Mucosa of descending colon (tissue), 3 donors: ENCODE results near the gene HOXA11. TPM values are rescaled to one million over a fixed set of nuclear protein-coding genes. Genes with fewer than 3 reads are reported as not detected.

Source experiments
- ATAC-seq: fragments of 200-7000 bp; cut with Tn5 transposase; one replicate; pipeline ENCODE4 v1.9.1; 2020; ENCODE audit warnings: mild to moderate bottlenecking, moderate library complexity
- DNase-seq, 3 donors: peaks; one replicate each; pipeline ENCODE4 v3.0.0-alpha.2; 2020
- H3K36me3 ChIP-seq: fragments of 200-600 bp; one replicate; pipeline ENCODE4 v1.8.0; 2021; ENCODE audit warnings: low read depth, mild to moderate bottlenecking
- H3K4me1 ChIP-seq: fragments of 200-600 bp; one replicate; pipeline ENCODE4 v1.8.0; 2021; ENCODE audit warnings: low read depth, mild to moderate bottlenecking
- H3K4me3 ChIP-seq: fragments of 200-600 bp; one replicate; pipeline ENCODE4 v1.8.0; 2021; ENCODE audit warnings: mild to moderate bottlenecking
- H3K9me3 ChIP-seq: fragments of 200-600 bp; one replicate; pipeline ENCODE4 v1.8.0; 2021; ENCODE audit warnings: mild to moderate bottlenecking
- intact Hi-C, 2 donors: fragments of 100-400 bp; cut with DNase I in 1 of 2; cut with micrococcal nuclease in 1 of 2; formaldehyde crosslinking; loops; one replicate each; pipeline versions ENCODE4 v1.11.0 to v1.11.1; 2022; cut with DNase I, micrococcal nuclease
- total RNA-seq, 3 donors: library from RNA; stranded (reverse); fragmentation: NEBNext Ultra II Directional in 2 of 3; extraction: Animal tissue kit (Norgen Biotek cat#: 25700) in 2 of 3; gene quantifications; one replicate each; pipeline versions ENCODE4 v1.2.1 to v1.2.4, GENCODE V29; 2021 to 2023
- TF ChIP-seq, protein P1 (sequence below): fragments of 200-600 bp; IDR thresholded peaks from one replicate; pipeline ENCODE4 v1.8.0; 2022; ENCODE audit warnings: antibody characterized with exemption, mild to moderate bottlenecking
- donor health status: DM: no; HTN: no; CAD: no; lungs with moderate emphysema.
- donor health status: DM: no; HTN: no; CAD: no.
- donor health status: DM: no; HTN: yes; CAD: no.

HOXA11 gene
- total RNA-seq, 3 donors from 2014 or later: 3.2 to 27.2 (median 5.4) TPM

DNA sequence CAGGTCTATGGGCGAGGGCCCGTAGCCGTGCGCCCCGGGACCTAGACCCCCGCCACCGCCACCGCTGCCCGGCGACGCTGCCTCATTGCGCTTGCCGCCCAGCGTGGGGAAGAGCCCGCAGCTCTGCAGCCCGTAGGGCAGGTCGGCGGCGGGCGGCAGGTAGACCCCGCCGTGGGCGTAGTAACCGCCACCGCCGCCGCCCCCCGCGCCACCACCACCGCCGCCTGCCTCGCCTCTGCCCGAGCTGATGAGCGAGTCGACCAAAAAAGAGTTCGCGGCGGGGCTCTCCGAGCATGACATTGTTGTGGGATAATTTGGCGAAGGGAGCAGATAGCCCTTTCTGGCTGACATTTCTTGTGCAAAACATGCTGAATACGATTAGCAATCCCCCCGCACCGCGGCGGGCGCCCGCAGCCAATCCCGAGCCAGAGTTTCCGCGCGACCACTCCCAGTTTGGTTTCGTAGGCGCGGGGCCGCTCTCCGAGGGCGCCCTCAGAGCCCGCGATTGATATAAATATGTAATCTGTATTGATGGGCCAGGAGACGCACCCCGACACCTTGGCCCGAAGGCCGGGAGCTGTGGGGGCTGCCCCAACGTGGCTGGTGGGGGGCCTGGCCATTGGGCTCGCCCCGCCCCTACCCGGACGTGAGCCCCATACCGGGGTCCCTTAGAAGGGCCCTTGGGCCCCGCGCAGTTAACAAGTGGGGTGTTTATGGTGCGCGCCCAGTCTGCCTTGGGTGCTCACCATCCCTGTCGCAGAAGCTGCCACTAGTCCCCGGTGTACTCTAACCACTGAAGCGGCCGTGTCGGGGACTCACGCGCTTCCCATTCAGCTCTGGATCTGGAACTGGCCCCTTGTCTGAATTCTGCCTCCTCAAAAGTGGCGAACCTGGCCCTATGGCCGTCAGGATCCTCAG, 10.8 kb downstream of the HOXA11 start, which contains the start of gene HOXA10:
HOXA10 (minus strand) TSS at position 365 of the 918 bp plus-strand sequence; CDS start at position 351, 14 bp downstream.
- Histone ChIP-seq H3K4me3 (peak within 1 kb of the TSS; percentile 48), H3K4me1 (peaks cover 11% of the 10 kb centered on the region), H3K36me3 (no peaks in the 10 kb centered on the region), H3K9me3 (no peaks in the 10 kb centered on the region)
- DNase-seq (peak; percentile 76 to 83 (median 79)), ATAC-seq (peak; percentile 2)
- TF ChIP-seq, protein P1, sequence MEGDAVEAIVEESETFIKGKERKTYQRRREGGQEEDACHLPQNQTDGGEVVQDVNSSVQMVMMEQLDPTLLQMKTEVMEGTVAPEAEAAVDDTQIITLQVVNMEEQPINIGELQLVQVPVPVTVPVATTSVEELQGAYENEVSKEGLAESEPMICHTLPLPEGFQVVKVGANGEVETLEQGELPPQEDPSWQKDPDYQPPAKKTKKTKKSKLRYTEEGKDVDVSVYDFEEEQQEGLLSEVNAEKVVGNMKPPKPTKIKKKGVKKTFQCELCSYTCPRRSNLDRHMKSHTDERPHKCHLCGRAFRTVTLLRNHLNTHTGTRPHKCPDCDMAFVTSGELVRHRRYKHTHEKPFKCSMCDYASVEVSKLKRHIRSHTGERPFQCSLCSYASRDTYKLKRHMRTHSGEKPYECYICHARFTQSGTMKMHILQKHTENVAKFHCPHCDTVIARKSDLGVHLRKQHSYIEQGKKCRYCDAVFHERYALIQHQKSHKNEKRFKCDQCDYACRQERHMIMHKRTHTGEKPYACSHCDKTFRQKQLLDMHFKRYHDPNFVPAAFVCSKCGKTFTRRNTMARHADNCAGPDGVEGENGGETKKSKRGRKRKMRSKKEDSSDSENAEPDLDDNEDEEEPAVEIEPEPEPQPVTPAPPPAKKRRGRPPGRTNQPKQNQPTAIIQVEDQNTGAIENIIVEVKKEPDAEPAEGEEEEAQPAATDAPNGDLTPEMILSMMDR: no peak
- intact Hi-C loops: no loop called here

DNA sequence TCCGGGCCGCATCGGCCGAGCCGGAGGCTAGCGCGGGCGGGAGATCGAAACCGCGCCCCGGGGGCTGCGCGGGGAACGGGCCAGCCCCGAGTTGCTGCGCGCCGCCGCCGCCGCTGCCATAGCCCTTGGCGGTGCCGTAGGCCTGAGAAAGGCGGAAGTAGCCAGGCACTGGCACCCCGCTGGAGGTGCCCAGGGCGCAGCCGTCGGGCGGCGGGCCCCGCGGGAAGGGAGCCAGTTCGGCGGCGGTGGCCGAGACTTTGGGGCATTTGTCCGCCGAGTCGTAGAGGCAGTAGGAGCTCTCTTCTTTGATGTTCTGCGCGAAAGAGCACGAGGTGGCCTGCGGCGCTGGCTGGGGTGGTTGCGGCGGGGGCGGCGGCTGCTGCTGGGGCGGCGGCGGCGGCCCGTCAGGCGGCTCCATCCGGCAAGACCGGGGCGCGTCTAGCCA, 11.5 kb downstream of the HOXA11 start:
- peaks cover 11% of the 10 kb centered on the region for H3K4me1 ChIP-seq
- DNase-seq: peak in 2 of 3 donors; percentile 59 to 70
- TF ChIP-seq, protein P1: no peak
- peak; percentile 31 for ATAC-seq
- no peaks in the 10 kb centered on the region for H3K36me3 ChIP-seq
- no peaks in the 10 kb centered on the region for H3K9me3 ChIP-seq
- intact Hi-C loops: no loop called here
- peak overlapping the region; percentile 48 for H3K4me3 ChIP-seq

DNA sequence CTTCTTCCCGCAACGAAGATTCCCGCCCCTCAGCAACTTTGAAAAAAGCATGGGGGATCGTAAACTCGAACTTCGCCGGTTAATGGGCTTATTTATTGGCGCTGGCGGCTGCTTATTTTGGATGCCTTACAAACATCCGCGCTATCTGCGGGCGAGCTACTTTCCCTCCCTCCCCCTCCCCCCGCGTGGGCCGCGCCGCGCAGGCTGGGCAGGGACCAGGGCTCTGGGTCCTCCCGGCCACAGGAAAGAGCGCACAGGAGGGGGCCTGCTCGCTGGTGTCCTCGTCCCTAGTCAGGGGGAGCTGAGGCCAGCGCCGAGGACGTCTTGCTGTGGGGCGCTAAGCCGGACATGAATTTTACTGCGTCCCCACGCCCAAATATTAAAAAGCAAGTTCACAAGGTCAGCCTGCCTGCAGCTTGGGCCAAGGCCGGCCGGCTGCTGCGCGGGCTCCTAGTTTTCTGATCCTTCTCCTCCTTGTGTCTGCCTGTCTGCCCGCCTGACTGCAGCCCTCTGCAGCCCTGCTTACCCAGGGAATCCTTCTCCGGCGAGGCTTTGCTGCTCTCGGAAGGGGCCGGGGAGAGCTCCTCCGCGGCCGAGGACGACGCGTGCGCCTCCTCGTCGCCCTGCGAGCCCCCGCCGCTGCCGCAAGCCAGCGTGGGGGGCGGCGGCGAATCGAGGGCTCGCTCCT, 12.1 kb downstream of the HOXA11 start:
- intact Hi-C loops: no loop called here
- DNase-seq (peak; percentile 86 to 89 (median 86)), ATAC-seq (peak; percentile 19)
- Histone ChIP-seq H3K4me1 (peaks cover 11% of the 10 kb centered on the region), H3K4me3 (peak overlapping the region; percentile 48), H3K9me3 (no peaks in the 10 kb centered on the region), H3K36me3 (no peaks in the 10 kb centered on the region)
- TF ChIP-seq, protein P1: no peak

DNA sequence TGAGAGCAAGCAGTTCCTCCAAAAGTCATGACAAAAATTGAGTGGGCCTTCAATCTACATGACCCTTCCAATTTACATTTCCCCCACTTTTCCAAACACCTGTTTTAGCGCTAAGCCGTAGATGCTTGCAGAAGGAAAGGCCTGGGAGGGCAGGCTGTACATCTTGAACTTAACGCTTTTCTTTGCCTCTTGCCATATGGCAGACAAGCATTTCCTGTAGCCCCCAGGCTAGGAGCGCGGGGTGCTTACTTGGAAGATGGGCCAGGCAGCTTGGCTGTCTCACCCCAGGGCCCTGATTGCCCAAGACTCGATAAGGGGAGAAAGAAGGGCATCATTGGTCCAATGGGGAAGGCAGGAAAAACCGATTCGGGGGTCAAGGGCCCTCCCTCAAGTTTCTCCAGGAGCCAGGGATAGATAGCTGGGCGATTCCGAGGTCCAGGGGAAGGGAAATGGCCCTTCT, 12.7 kb downstream of the HOXA11 start:
- intact Hi-C loops: no loop called here
- H3K36me3 ChIP-seq: no peaks in the 10 kb centered on the region
- ATAC-seq (no peak), DNase-seq (peak in 2 of 3 donors; percentile 41 to 61)
- H3K4me1 ChIP-seq: peaks cover 11% of the 10 kb centered on the region
- H3K9me3 ChIP-seq: no peaks in the 10 kb centered on the region
- peak overlapping the region; percentile 48 for H3K4me3 ChIP-seq
- TF ChIP-seq, protein P1: no peak

DNA sequence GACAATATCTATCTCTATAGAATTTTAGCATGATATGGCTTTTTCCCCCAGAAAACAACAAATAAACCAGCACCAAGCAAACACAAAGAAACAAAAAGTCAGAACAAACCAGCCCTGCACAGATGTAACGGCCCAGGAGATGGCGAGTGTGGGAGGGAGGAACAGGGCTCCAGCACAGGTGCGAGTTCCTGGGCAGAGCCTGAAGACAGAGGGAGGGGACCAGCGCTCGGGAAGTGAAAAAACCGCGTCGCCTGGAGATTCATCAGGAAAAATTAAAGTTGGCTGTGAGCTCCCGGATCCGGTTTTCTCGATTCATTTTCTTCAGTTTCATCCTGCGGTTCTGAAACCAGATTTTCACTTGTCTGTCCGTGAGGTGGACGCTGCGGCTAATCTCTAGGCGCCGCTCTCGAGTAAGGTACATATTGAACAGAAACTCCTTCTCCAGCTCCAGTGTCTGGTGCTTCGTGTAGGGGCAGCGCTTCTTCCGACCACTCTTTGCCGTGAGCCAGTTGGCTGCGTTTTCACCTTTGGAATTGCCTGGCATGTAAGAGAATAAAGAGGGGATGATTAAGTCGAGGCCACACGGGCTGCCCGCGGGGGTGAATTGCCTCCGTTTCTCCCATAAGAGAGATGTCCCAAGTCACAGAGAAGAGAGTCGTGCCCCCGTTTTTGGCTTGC, 13.3 kb downstream of the HOXA11 start:
- TF ChIP-seq, protein P1: no peak
- DNase-seq (peak in 2 of 3 donors; percentile 53 to 56), ATAC-seq (no peak)
- peaks cover 11% of the 10 kb centered on the region for H3K4me1 ChIP-seq
- no peaks in the 10 kb centered on the region for H3K9me3 ChIP-seq
- no peak overlapping the region for H3K4me3 ChIP-seq
- intact Hi-C loops: no loop called here
- H3K36me3 ChIP-seq: no peaks in the 10 kb centered on the region
